Left renal cortex interstitium (tissue), 4 donors: ENCODE data around the gene RAD9A. TPM values are rescaled to one million over a fixed set of nuclear protein-coding genes. Genes with fewer than 3 reads are reported as not detected.
A peak's percentile ranks its signal among the peaks of the same experiment; 100 is the strongest.

Experiments used
- DNase-seq, 4 donors: peaks; one replicate each; pipeline ENCODE4 v3.0.0-alpha.2; 2013; ENCODE audit warnings: low read depth in 4 of 4, low spot score in 2 of 4, missing footprints in 1 of 4
- polyA plus RNA-seq, 4 donors: library from polyadenylated mRNA; unstranded; fragments of 120-200 nt; gene quantifications; one replicate each; pipeline ENCODE4 v1.2.1, GENCODE V29; 2013; ENCODE audit not compliant: insufficient read length in 4 of 4

Gene RAD9A
- polyA plus RNA-seq = 10 to 100 TPM; 16.7 to 34.8 (median 28.9) TPM

- DNase-seq = peak in 3 of 4 donors; percentile 77 to 92 (median 86)
Measured at GRCh38 chr11:67391304-67392182, at the start of gene RAD9A. RAD9A (plus strand) TSS chr11:67391986; CDS start chr11:67392045, 59 bp downstream.

- DNase-seq = no peak
Measured at GRCh38 chr11:67344264-67344663, 47.5 kb upstream of the RAD9A start.

GRCh38 chr11:67345247-67345919 lies 46.4 kb upstream of the RAD9A start:
- DNase-seq = no peak

GRCh38 chr11:67345920-67346819 lies 45.6 kb upstream of the RAD9A start:
- DNase-seq = no peak

GRCh38 chr11:67347964-67348749 lies 43.6 kb upstream of the RAD9A start:
- no peak for DNase-seq

- DNase-seq = no peak
Measured at GRCh38 chr11:67349036-67349435, 42.8 kb upstream of the RAD9A start.

GRCh38 chr11:67349457-67349856 lies 42.3 kb upstream of the RAD9A start:
- DNase-seq = no peak

- DNase-seq = no peak
Measured at GRCh38 chr11:67349928-67350465, 41.8 kb upstream of the RAD9A start.

- no peak for DNase-seq
Measured at GRCh38 chr11:67351275-67352005, 40.3 kb upstream of the RAD9A start.

- DNase-seq = no peak
Measured at GRCh38 chr11:67352546-67353316, 39.1 kb upstream of the RAD9A start.

- DNase-seq = peak in 2 of 4 donors; percentile 86 to 88
Measured at GRCh38 chr11:67353317-67354074, 38.3 kb upstream of the RAD9A start, which contains the start of gene POLD4. POLD4 (minus strand) TSS chr11:67353546; CDS start chr11:67353399, 147 bp downstream.

- DNase-seq = no peak
Measured at GRCh38 chr11:67354075-67355022, 37.4 kb upstream of the RAD9A start.

- DNase-seq = no peak
Measured at GRCh38 chr11:67355023-67355793, 36.6 kb upstream of the RAD9A start.

GRCh38 chr11:67355794-67356386 lies 35.9 kb upstream of the RAD9A start:
- DNase-seq = no peak

GRCh38 chr11:67356387-67356863 lies 35.4 kb upstream of the RAD9A start:
- no peak for DNase-seq
